G401 (cell line): ENCODE results near the gene DDX5. TPM values are rescaled to one million over a fixed set of nuclear protein-coding genes. Genes with fewer than 3 reads are reported as not detected.

ENCODE experiments used
- DNase-seq: peaks from one replicate; pipeline ENCODE4 v3.0.0-alpha.2; 2015; ENCODE audit warnings: low spot score
- in situ Hi-C: cut with HindIII; loops from 2 replicates; pipeline ENCODE4 v1.10.0; 2016; ENCODE audit warnings: low sequenced_read_pairs, mixed read lengths
- total RNA-seq: library from RNA; depleted of rRNA; stranded (reverse); fragments of >200 nt; shearing (Covaris generic); gene quantifications from 2 replicates; pipeline ENCODE4 v1.2.3, GENCODE V29; 2014; rRNA removed

DDX5 gene
- total RNA-seq, 1 experiment from 2014 or later = 498 TPM

GRCh38 chr17:64459284-64459747 lies 46.8 kb downstream of the DDX5 start:
- DNase-seq = no peak
- in situ Hi-C loops = no loop called here

- in situ Hi-C loops = no loop called here
- no peak for DNase-seq
Measured at GRCh38 chr17:64458756-64459155, 47.3 kb downstream of the DDX5 start.

GRCh38 chr17:64457156-64457555 lies 48.9 kb downstream of the DDX5 start:
- in situ Hi-C loops = no loop called here
- no peak for DNase-seq

- in situ Hi-C loops = no loop called here
- no peak for DNase-seq
Measured at GRCh38 chr17:64455993-64456885, 49.9 kb downstream of the DDX5 start.

- no peak for DNase-seq
- in situ Hi-C loops = no loop called here
Measured at GRCh38 chr17:64449545-64449944, 56.5 kb downstream of the DDX5 start.

DNA sequence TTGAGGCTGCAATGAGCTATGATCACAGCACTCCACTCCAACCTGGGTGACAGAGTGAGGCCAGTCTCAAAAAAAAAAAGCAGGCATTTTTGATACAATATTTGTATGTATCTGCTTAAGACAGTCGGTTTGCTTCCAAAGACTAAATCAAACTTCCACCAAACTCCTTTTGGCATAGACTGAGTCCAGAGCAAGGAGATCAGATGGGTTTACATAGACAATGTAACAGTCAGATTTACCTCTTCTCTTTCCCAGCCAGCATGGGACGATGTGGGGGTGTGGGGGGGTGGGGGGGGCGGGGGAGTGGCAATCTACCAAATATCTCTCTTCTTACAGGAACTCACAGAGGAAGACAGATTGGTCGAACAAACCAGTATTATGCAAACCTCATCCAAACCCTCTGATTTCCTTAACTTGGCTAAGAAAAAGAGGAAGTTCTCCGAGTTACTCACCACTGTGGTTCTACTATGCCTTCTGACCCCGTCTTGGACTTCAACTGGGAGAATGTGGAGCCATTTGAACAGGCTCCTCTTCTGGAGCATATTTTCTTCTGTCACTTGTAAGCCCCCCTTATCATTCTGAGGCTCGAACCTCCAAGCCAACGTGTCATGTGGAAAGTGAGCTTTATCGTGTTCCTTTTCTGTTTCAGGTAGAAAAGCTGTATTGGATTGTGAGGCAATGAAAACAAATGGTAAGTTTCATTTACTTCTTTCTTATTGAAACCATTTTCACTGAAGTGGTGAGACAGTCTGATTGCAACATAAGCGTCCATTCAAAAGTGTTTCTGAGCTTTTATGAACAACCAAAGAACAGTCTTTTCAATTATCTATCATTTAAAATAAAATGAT lies 57.2 kb downstream of the DDX5 start, which contains the start of gene MILR1:
Gene MILR1 (plus strand): TSS at position 451 of the 848 bp plus-strand sequence. CDS start 54 bp downstream, at position 505.
- in situ Hi-C loops = no loop called here
- peak; percentile 5 for DNase-seq

Other genes with a start within 250 kb of the DDX5 start
- gene TEX2, start 243.0 kb downstream of the DDX5 start, total RNA-seq = 7.4 and 22.7 TPM in 2 replicates
- 0.06 TPM in 1 of 2 replicates, not detected in the other for gene PECAM1, start 115.4 kb downstream of the DDX5 start, total RNA-seq
- gene MILR1, start 57.2 kb downstream of the DDX5 start, total RNA-seq = not detected in 2 replicates
- 7.3 and 18.5 TPM in 2 replicates for gene POLG2, start 9.2 kb downstream of the DDX5 start, total RNA-seq
- 17.5 and 22.0 TPM in 2 replicates for gene CEP95, start 688 bp upstream of the DDX5 start, total RNA-seq
- gene SMURF2, start 156.0 kb upstream of the DDX5 start, total RNA-seq = 34.8 and 44.1 TPM in 2 replicates